Mammary epithelial cell (primary cell): Measurements from ENCODE around the gene SHCBP1.

ENCODE experiments used
- CTCF ChIP-seq, 2 donors: IDR thresholded peaks in 1 of 2; conservative IDR thresholded peaks in 1 of 2; 2 replicates each; pipeline ENCODE4 v1.5.1; 2011 to 2012; ENCODE audit warnings: inconsistent platforms in 2 of 2, low read length in 2 of 2, mild to moderate bottlenecking in 2 of 2, control low read depth in 1 of 2, low read depth in 1 of 2; ENCODE audit not compliant: insufficient read depth in 1 of 2; ENCODE audit errors: extremely low read depth in 1 of 2
- EZH2 ChIP-seq: IDR thresholded peaks from 2 replicates; pipeline ENCODE4 v1.6.1; 2012; ENCODE audit warnings: low read length, inconsistent platforms, borderline replicate concordance

- TF ChIP-seq EZH2 (no peak), CTCF (conservative IDR thresholded peaks at IDR 0.05 in 1 of 2, IDR thresholded peaks at IDR 0.05 in 1 of 2; ENCODE audit: extremely low read depth in 1 of 2, insufficient read depth in 1 of 2, low read depth in 1 of 2, low read length in 2 of 2) (no peak)
Observed at GRCh38 chr16:46620266-46621005, 743 bp downstream of the SHCBP1 start.
